Central memory CD4-positive, alpha-beta T cell (primary cell): Measurements from ENCODE around the gene DARS1.
"Not testable (repeated sequence)": the region's sequence is repeated elsewhere in the genome, so short reads cannot be mapped to it uniquely, and the experiment has no call there.

Experiments
- DNase-seq: peaks from one replicate; pipeline ENCODE4 v3.0.0; 2022

DARS1 gene

GRCh38 chr2:135980434-135981079 is 4.9 kb downstream of the DARS1 start:
- no peak for DNase-seq

- DNase-seq, result no peak
These were observed 9.7 kb downstream of the DARS1 start for GRCh38 chr2:135975702-135976101.

GRCh38 chr2:135974036-135974435 is 11.4 kb downstream of the DARS1 start:
- DNase-seq, result no peak

- DNase-seq, result no peak
These were observed 15.6 kb downstream of the DARS1 start for GRCh38 chr2:135969655-135970387.

GRCh38 chr2:135965756-135966155 is 19.7 kb downstream of the DARS1 start:
- DNase-seq, result no peak

- not testable (repeated sequence) for DNase-seq
These were observed 21.0 kb downstream of the DARS1 start for GRCh38 chr2:135964404-135964803.

GRCh38 chr2:135963841-135964240 is 21.6 kb downstream of the DARS1 start:
- DNase-seq, result no peak

- DNase-seq, result no peak
These were observed 22.9 kb downstream of the DARS1 start for GRCh38 chr2:135962366-135963123.

GRCh38 chr2:135960656-135961551 is 24.5 kb downstream of the DARS1 start:
- peak; percentile 33 for DNase-seq

- no peak for DNase-seq
These were observed 25.3 kb downstream of the DARS1 start for GRCh38 chr2:135960150-135960549.

GRCh38 chr2:135958927-135959326 is 26.5 kb downstream of the DARS1 start:
- not testable (repeated sequence) for DNase-seq

GRCh38 chr2:135954020-135954601 is 31.3 kb downstream of the DARS1 start:
- DNase-seq, result no peak

- DNase-seq, result no peak
These were observed 32.5 kb downstream of the DARS1 start for GRCh38 chr2:135952891-135953290.

- no peak for DNase-seq
These were observed 34.3 kb downstream of the DARS1 start for GRCh38 chr2:135951041-135951583.

GRCh38 chr2:135949451-135950234 is 35.8 kb downstream of the DARS1 start:
- DNase-seq, result no peak

- peak; percentile 55 for DNase-seq
These were observed 36.6 kb downstream of the DARS1 start for GRCh38 chr2:135948642-135949355.

GRCh38 chr2:135948141-135948540 is 37.3 kb downstream of the DARS1 start:
- DNase-seq, result no peak

- DNase-seq, result no peak
These were observed 37.9 kb downstream of the DARS1 start for GRCh38 chr2:135947483-135947882.

- no peak for DNase-seq
These were observed 39.9 kb downstream of the DARS1 start for GRCh38 chr2:135945526-135945925.

- no peak for DNase-seq
These were observed 40.8 kb downstream of the DARS1 start for GRCh38 chr2:135944625-135945024.
